Measurements from ENCODE around the gene OR5D13.

DNA sequence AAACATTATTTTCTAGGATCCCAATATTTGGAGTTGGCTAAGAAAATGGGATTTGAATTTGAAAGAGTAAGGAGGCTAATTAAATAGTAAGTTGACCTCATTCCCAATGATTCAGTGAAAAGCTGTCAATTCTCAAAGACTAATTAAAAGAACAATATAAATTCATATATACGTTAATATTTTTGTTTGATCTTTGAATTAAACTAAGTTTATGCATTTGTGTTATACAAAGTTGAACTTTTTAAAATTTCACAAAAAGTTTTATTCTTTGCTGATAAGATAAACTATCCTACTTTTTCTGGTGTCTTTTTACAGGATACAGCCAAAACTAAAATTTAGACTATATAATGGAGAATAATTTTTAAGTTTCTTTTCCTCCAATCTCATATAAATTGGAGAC is 37.8 kb downstream of the OR5D13 start, which contains the start of gene OR5L1:
- TF ChIP-seq, protein P1, sequence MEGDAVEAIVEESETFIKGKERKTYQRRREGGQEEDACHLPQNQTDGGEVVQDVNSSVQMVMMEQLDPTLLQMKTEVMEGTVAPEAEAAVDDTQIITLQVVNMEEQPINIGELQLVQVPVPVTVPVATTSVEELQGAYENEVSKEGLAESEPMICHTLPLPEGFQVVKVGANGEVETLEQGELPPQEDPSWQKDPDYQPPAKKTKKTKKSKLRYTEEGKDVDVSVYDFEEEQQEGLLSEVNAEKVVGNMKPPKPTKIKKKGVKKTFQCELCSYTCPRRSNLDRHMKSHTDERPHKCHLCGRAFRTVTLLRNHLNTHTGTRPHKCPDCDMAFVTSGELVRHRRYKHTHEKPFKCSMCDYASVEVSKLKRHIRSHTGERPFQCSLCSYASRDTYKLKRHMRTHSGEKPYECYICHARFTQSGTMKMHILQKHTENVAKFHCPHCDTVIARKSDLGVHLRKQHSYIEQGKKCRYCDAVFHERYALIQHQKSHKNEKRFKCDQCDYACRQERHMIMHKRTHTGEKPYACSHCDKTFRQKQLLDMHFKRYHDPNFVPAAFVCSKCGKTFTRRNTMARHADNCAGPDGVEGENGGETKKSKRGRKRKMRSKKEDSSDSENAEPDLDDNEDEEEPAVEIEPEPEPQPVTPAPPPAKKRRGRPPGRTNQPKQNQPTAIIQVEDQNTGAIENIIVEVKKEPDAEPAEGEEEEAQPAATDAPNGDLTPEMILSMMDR (conservative IDR thresholded peaks at IDR 0.05; ENCODE audit: low read depth, low read length): no peak
- TF ChIP-seq EZH2 (IDR thresholded peaks at IDR 0.05; ENCODE audit: borderline replicate concordance, low read depth, low read length, poor library complexity, severe bottlenecking): no peak
